ENCODE data around the gene LRRC2.

The LRRC2 gene, protein sequence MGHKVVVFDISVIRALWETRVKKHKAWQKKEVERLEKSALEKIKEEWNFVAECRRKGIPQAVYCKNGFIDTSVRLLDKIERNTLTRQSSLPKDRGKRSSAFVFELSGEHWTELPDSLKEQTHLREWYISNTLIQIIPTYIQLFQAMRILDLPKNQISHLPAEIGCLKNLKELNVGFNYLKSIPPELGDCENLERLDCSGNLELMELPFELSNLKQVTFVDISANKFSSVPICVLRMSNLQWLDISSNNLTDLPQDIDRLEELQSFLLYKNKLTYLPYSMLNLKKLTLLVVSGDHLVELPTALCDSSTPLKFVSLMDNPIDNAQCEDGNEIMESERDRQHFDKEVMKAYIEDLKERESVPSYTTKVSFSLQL

DNA sequence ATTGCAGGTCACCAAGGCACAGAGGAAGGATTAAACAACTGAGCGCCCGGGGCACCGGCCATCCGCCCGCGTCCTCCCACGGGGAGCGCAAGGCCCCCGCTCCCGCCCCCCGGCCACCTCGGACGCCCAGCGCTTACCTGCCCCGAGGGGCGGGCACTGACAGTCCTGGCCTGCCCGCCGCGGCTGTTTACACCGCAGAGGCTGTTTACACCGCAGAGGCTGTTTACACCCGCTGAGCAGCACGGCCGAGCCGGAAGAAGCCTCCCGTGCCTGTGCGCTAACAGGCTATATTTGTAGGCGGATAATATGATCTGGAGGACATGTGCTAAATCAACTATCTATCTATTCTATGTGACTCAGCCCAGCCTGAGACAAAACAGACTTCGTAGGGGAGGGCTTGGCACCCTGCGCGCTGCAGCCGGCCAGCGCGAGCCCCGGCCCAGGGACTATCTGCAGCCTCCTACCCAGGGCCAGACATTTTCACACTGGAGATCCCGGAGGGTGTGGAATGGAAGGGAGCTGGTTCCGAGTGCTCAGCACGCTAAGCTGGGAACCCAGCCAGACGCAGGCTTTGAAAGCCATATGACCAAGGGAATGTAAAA is at the start of gene LRRC2:
TSS of gene LRRC2 (minus strand) at position 263 of the 602 bp plus-strand sequence. CDS start 14,711 bp downstream, outside the sequence.
- H3K4me3 ChIP-seq (ENCODE audit: low read depth in 1 of 2, low read length in 1 of 2), result no peak within 1 kb of the TSS
- H3K27me3 ChIP-seq, result peaks cover 58% of the 10 kb centered on the region
- H3K4me1 ChIP-seq (ENCODE audit: control insufficient read depth in 1 of 2, insufficient read depth in 1 of 2, low read depth in 1 of 2, low read length in 1 of 2), result peaks cover 3 to 8% of the 10 kb centered on the region in 2 experiments
- no peaks in the 10 kb centered on the region for H3K36me3 ChIP-seq
- no peak within 1 kb of the TSS for H3K27ac ChIP-seq
- no peaks in the 10 kb centered on the region for H3K9me3 ChIP-seq
- TF ChIP-seq, protein P1, sequence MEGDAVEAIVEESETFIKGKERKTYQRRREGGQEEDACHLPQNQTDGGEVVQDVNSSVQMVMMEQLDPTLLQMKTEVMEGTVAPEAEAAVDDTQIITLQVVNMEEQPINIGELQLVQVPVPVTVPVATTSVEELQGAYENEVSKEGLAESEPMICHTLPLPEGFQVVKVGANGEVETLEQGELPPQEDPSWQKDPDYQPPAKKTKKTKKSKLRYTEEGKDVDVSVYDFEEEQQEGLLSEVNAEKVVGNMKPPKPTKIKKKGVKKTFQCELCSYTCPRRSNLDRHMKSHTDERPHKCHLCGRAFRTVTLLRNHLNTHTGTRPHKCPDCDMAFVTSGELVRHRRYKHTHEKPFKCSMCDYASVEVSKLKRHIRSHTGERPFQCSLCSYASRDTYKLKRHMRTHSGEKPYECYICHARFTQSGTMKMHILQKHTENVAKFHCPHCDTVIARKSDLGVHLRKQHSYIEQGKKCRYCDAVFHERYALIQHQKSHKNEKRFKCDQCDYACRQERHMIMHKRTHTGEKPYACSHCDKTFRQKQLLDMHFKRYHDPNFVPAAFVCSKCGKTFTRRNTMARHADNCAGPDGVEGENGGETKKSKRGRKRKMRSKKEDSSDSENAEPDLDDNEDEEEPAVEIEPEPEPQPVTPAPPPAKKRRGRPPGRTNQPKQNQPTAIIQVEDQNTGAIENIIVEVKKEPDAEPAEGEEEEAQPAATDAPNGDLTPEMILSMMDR (IDR thresholded peaks at IDR 0.05), result no peak

DNA sequence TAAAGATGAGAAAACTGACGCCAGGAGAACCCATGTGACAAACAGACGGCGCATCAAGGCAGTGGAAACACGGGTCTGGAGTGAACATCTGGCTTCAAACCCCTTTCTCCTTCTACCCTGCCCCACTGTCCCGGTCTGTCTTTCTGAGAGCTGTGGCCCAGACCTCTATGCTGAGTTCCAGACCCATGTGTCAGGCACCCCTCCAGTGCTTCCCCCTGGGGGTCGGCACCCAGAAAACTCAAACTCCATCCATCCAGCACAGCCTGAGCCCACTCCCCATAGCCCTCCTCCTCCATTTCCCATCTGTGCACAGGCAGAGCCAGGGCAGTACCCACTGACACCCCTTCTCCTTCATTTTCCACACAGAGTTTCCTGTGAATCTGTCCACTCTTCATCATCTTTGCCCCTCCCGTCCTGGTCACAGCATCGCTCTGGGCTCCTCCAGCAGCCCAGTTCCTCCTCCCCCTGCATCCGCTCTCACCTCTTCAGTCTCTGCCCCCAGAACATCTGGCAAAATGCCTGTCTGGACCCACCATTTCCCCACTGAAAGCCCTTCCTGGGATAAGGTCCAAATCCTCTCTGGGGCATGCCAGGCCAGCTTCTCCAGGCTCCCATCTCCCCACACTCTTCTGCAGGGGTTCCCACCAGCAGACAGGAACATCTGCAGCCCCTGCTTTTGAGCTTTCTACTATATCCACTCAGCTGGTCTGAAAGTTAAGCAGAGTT is 49.1 kb upstream of the LRRC2 start:
- Histone ChIP-seq H3K9me3 (no peaks in the 10 kb centered on the region), H3K4me1 (ENCODE audit: control insufficient read depth in 1 of 2, insufficient read depth in 1 of 2, low read depth in 1 of 2, low read length in 1 of 2) (no peaks in the 10 kb centered on the region), H3K4me3 (ENCODE audit: low read depth in 1 of 2, low read length in 1 of 2) (no peak overlapping the region), H3K27ac (no peak overlapping the region), H3K27me3 (peaks cover 13% of the 10 kb centered on the region), H3K36me3 (no peaks in the 10 kb centered on the region)
- TF ChIP-seq, protein P1 (IDR thresholded peaks at IDR 0.05), result no peak

DNA sequence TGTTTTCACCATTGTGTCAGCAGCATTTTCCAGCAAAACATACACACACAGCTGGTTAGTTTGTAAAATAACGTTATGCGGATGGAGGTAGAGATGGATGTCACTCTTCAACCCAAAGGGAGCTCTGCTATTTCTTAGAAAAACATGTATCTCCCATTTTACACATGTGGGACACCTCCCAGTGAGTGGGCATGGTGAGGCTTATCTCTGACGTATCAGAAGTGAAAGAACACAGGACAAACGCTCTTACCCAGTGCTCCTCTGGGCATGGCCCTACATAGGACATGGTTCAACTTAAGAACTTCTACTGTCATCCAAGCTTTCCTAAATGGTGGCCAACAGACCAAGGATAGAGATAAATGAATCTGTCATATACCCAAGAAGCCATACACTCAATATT is 48.3 kb upstream of the LRRC2 start:
- Histone ChIP-seq H3K4me1 (ENCODE audit: control insufficient read depth in 1 of 2, insufficient read depth in 1 of 2, low read depth in 1 of 2, low read length in 1 of 2) (no peaks in the 10 kb centered on the region), H3K27ac (no peak overlapping the region), H3K27me3 (peaks cover 5% of the 10 kb centered on the region), H3K36me3 (no peaks in the 10 kb centered on the region), H3K9me3 (no peaks in the 10 kb centered on the region), H3K4me3 (ENCODE audit: low read depth in 1 of 2, low read length in 1 of 2) (no peak overlapping the region)
- TF ChIP-seq, protein P1 (IDR thresholded peaks at IDR 0.05), result no peak

DNA sequence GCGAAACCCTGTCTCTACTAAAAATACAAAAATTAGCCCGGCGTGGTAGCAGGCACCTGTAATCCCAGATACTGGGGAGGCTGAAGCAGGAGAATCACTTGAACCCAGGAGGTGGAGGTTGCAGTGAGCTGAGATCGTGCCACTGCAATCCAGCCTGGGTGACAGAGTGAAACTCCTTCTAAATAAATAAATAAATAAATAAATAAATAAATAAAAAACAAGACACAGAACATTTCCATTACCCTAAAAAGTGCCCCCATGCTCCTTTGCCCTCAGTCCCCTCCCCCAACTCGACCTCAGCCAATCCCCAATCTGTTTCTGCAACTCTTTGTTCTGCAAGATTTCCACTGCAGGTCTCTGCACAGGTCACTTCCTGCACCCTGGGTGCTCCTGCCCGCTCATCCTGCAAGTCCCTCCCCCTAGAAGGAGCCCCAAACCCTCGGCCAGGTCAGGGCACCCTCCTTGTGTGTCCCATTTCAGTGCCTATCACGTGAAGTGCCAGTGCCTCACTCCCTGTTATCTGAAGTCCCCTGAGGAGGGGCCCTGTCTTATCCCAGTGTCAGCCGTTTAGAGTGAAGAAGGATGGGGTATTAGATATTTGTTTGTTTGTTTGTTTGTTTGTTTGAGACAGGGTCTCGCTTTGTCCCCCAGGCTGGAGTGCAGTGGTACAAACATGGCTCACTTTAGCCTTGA is 47.4 kb upstream of the LRRC2 start:
- TF ChIP-seq, protein P1 (IDR thresholded peaks at IDR 0.05), result no peak
- Histone ChIP-seq H3K36me3 (no peaks in the 10 kb centered on the region), H3K9me3 (no peaks in the 10 kb centered on the region), H3K4me3 (ENCODE audit: low read depth in 1 of 2, low read length in 1 of 2) (no peak overlapping the region), H3K27me3 (no peaks in the 10 kb centered on the region), H3K27ac (no peak overlapping the region), H3K4me1 (ENCODE audit: control insufficient read depth in 1 of 2, insufficient read depth in 1 of 2, low read depth in 1 of 2, low read length in 1 of 2) (no peaks in the 10 kb centered on the region)

DNA sequence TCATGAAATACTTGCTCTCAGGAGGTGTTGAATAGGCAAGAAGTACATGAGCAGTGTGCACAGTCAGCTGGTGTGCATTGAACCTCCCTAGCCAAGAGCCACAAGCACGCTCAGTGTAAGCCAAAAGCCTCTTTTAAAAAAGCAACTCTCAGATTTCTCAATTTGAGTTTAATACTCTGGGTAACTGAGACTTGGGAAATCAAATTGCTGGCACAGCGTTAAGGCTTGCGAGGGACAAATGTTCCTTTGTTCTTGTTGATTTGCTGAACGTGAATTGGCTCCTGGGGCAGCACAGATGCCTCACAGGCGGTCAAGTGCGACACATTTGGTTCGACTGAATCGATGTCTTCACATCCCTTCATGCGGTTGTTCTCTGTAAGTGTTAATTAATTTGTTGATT is 46.2 kb upstream of the LRRC2 start, which contains the start of gene FAM240A:
TSS of gene FAM240A (plus strand) at position 202 of the 400 bp plus-strand sequence. CDS start at position 361, 159 bp downstream.
- TF ChIP-seq, protein P1 (IDR thresholded peaks at IDR 0.05), result no peak
- Histone ChIP-seq H3K4me3 (ENCODE audit: low read depth in 1 of 2, low read length in 1 of 2) (no peak within 1 kb of the TSS), H3K27ac (no peak within 1 kb of the TSS), H3K27me3 (no peaks in the 10 kb centered on the region), H3K36me3 (no peaks in the 10 kb centered on the region), H3K4me1 (ENCODE audit: control insufficient read depth in 1 of 2, insufficient read depth in 1 of 2, low read depth in 1 of 2, low read length in 1 of 2) (no peaks in the 10 kb centered on the region), H3K9me3 (no peaks in the 10 kb centered on the region)
